K562 (cell line): ENCODE results near the gene CD164L2. TPM values are rescaled to one million over a fixed set of nuclear protein-coding genes. Genes with fewer than 3 reads are reported as not detected.

Experiments
- ATF2 ChIP-seq: sonication (generic); formaldehyde crosslinking; IDR thresholded peaks from 2 replicates; pipeline ENCODE4 v1.8.1; 2022; ENCODE audit warnings: missing genetic modification reagents
- ELK3 ChIP-seq: fragments of 450-650 bp; formaldehyde crosslinking; IDR thresholded peaks from 2 replicates; pipeline ENCODE4 v1.4.0; 2020; ENCODE audit warnings: mild to moderate bottlenecking
- MGA ChIP-seq: fragments of 450-650 bp; IDR thresholded peaks from 2 replicates; pipeline ENCODE4 v1.6.1; 2016; ENCODE audit warnings: mild to moderate bottlenecking, moderate library complexity
- NCOA1 ChIP-seq: fragments of 450-650 bp; IDR thresholded peaks from 2 replicates; pipeline ENCODE4 v1.6.1; 2016; ENCODE audit warnings: low read depth
- NRF1 ChIP-seq, 2 experiments: fragments of 450-650 bp; IDR thresholded peaks in 1 of 2; conservative IDR thresholded peaks in 1 of 2; 2 replicates each; pipeline ENCODE4 v1.6.1; 2014; ENCODE audit warnings: mild to moderate bottlenecking in 2 of 2
- POLR2G ChIP-seq: fragments of 200-400 bp; formaldehyde crosslinking; IDR thresholded peaks from 2 replicates; pipeline ENCODE4 v1.6.1; 2017; ENCODE audit warnings: low read depth, mild to moderate bottlenecking, antibody characterized with exemption, low read length, moderate library complexity
- TSHZ1 ChIP-seq: fragments of 250-450 bp; sonication (Bioruptor Pico); IDR thresholded peaks from 2 replicates; pipeline ENCODE4 v1.4.0; 2020; ENCODE audit warnings: mild to moderate bottlenecking, moderate library complexity
- polyA plus RNA-seq, 8 experiments: library from polyadenylated mRNA; depleted of rRNA in 4 of 8; stranded (reverse) in 5 of 8; unstranded in 3 of 8; fragments of >200 nt; fragmentation: Nextera tagmentation in 2 of 8; fragmentation: Illumina TruSeq in 1 of 8; extraction: Ambion mirVana in 2 of 8; extraction: Trizol in 1 of 8; gene quantifications; 2 replicates each; pipeline versions ENCODE4 v1.2.1 to v1.2.3, GENCODE V29; 2011 to 2014; ENCODE audit warnings: inconsistent platforms in 1 of 8, missing spikeins in 1 of 8
- total RNA-seq, 7 experiments: library from RNA; depleted of rRNA in 6 of 7; stranded (reverse); fragments of >200 nt in 6 of 7; fragmentation: Illumina TruSeq in 2 of 7; extraction: Trizol in 2 of 7; gene quantifications; 2 replicates each; pipeline versions ENCODE4 v1.2.1 to v1.2.3, GENCODE V29; 2011 to 2021; ENCODE audit warnings: low replicate concordance in 1 of 7

The CD164L2 gene
- total and polyA plus RNA-seq, 9 of the 15 experiments (the other 6 are each of a cell fraction or from before 2014, with no cell fraction given), result 0.08 to 0.92 (median 0.38) TPM; not detected in 1

GRCh38 chr1:27350663-27351540 is 32.2 kb downstream of the CD164L2 start (continued):
- TF ChIP-seq MGA, result peak; percentile 79
- TF ChIP-seq NRF1 (conservative IDR thresholded peaks at IDR 0.05 in 1 of 2, IDR thresholded peaks at IDR 0.05 in 1 of 2), result peak; percentile 84 to 86
- TF ChIP-seq TSHZ1, result no peak
- peak; percentile 73 for TF ChIP-seq POLR2G
- TF ChIP-seq NCOA1, result no peak
- TF ChIP-seq ATF2 (CRISPR knock-in tag), result no peak
- no peak for TF ChIP-seq ELK3 (CRISPR knock-in tag)
